ENCODE results near the gene ANKDD1A. TPM values are rescaled to one million over a fixed set of nuclear protein-coding genes. Genes with fewer than 3 reads are reported as not detected.

Gene ANKDD1A
- polyA plus RNA-seq, 1 experiment, result 4.9 TPM

- H3K4me3 ChIP-seq (ENCODE audit: low read depth, low read length), result no peak overlapping the region
- CTCF ChIA-PET, result interaction anchor here (0.7 to 3.0 kb wide), 20 partner anchors 8 to 178 kb away, joined by 3 to 17 read pairs (median 4); partner anchors contain the start of gene PIF1
- no peaks in the 10 kb centered on the region for H3K27me3 ChIP-seq (ENCODE audit: control insufficient read depth, insufficient read depth, low read length)
- no peaks in the 10 kb centered on the region for H3K36me3 ChIP-seq (ENCODE audit: control insufficient read depth, insufficient read depth, low read length)
- DNase-seq (ENCODE audit: low read depth), result no peak
- TF ChIP-seq, protein P1, sequence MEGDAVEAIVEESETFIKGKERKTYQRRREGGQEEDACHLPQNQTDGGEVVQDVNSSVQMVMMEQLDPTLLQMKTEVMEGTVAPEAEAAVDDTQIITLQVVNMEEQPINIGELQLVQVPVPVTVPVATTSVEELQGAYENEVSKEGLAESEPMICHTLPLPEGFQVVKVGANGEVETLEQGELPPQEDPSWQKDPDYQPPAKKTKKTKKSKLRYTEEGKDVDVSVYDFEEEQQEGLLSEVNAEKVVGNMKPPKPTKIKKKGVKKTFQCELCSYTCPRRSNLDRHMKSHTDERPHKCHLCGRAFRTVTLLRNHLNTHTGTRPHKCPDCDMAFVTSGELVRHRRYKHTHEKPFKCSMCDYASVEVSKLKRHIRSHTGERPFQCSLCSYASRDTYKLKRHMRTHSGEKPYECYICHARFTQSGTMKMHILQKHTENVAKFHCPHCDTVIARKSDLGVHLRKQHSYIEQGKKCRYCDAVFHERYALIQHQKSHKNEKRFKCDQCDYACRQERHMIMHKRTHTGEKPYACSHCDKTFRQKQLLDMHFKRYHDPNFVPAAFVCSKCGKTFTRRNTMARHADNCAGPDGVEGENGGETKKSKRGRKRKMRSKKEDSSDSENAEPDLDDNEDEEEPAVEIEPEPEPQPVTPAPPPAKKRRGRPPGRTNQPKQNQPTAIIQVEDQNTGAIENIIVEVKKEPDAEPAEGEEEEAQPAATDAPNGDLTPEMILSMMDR (IDR thresholded peaks at IDR 0.05; ENCODE audit: insufficient read depth, low read depth, low read length), result no peak
- POLR2A ChIA-PET, result no interaction called here
Measured at GRCh38 chr15:64905941-64906340, 5.8 kb upstream of the ANKDD1A start.

- no peak for DNase-seq (ENCODE audit: low read depth)
- CTCF ChIA-PET, result interaction anchor here (0.7 to 3.0 kb wide), 15 partner anchors 9 to 178 kb away, joined by 3 to 17 read pairs (median 4); partner anchors contain the start of gene PIF1
- no peaks in the 10 kb centered on the region for H3K27me3 ChIP-seq (ENCODE audit: control insufficient read depth, insufficient read depth, low read length)
- TF ChIP-seq, protein P1 (IDR thresholded peaks at IDR 0.05; ENCODE audit: insufficient read depth, low read depth, low read length), result no peak
- H3K36me3 ChIP-seq (ENCODE audit: control insufficient read depth, insufficient read depth, low read length), result no peaks in the 10 kb centered on the region
- H3K4me3 ChIP-seq (ENCODE audit: low read depth, low read length), result no peak overlapping the region
- POLR2A ChIA-PET, result no interaction called here
Measured at GRCh38 chr15:64906402-64906801, 5.3 kb upstream of the ANKDD1A start.

DNA sequence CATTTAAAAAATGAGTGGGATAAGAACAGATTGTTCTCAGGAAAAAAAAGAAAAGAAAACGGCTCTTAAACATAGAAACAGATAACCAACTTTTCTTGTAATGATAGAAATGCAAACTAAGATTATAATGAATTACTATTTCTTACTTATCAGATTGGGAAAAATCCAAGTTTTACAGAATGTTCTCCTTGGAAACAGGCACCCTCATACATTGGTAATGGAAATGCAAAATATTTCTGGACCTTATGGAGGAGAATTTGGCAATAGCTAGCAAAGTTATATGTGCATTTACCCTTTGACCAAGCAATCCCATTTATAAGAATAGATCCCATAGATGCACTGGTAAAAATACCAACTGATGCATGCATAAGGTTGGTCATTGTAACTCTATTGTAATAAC, 3.7 kb upstream of the ANKDD1A start:
- no peak for DNase-seq (ENCODE audit: low read depth)
- CTCF ChIA-PET, result interaction anchor here (1.0 to 1.3 kb wide), 3 partner anchors 12 to 176 kb away, joined by 3 read pairs; no protein-coding TSS in a partner anchor
- no peak overlapping the region for H3K4me3 ChIP-seq (ENCODE audit: low read depth, low read length)

DNA sequence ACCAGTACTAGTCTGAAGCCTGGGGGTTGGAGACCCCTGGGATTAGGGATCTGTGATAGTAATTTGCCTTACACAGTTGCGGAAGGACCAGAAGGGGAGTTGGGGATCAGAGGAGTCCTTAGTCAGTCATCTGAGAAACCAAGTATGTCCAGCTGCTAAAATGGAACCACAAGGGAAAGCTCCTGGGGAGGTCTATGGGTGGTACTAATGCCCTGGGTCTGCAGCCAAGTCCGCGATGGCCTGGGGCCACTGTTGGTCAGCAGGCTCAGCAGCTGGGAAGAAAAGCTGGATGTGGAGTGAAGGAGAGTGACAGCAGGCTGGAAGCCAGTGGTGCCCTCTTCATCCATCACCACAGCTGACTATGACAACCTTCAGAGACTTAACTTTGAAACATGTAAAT, 2.2 kb upstream of the ANKDD1A start:
- Histone ChIP-seq H3K36me3 (ENCODE audit: control insufficient read depth, insufficient read depth, low read length) (no peaks in the 10 kb centered on the region; the same call in 1 of the 2 replicates), H3K4me3 (ENCODE audit: low read depth, low read length) (no peak overlapping the region), H3K27me3 (ENCODE audit: control insufficient read depth, insufficient read depth, low read length) (no peaks in the 10 kb centered on the region)
- ChIA-PET CTCF (interaction anchor here (0.9 to 1.7 kb wide), 3 partner anchors 99 to 182 kb away, joined by 3 to 4 read pairs (median 4); no protein-coding TSS in a partner anchor), POLR2A (no interaction called here)
- TF ChIP-seq, protein P1 (IDR thresholded peaks at IDR 0.05; ENCODE audit: insufficient read depth, low read depth, low read length), result no peak
- no peak for DNase-seq (ENCODE audit: low read depth)

More for the DNA sequence above, 3.7 kb upstream of the ANKDD1A start:
- POLR2A ChIA-PET, result no interaction called here
- TF ChIP-seq, protein P1 (IDR thresholded peaks at IDR 0.05; ENCODE audit: insufficient read depth, low read depth, low read length), result no peak
- H3K36me3 ChIP-seq (ENCODE audit: control insufficient read depth, insufficient read depth, low read length), result no peaks in the 10 kb centered on the region
- H3K27me3 ChIP-seq (ENCODE audit: control insufficient read depth, insufficient read depth, low read length), result no peaks in the 10 kb centered on the region

DNA sequence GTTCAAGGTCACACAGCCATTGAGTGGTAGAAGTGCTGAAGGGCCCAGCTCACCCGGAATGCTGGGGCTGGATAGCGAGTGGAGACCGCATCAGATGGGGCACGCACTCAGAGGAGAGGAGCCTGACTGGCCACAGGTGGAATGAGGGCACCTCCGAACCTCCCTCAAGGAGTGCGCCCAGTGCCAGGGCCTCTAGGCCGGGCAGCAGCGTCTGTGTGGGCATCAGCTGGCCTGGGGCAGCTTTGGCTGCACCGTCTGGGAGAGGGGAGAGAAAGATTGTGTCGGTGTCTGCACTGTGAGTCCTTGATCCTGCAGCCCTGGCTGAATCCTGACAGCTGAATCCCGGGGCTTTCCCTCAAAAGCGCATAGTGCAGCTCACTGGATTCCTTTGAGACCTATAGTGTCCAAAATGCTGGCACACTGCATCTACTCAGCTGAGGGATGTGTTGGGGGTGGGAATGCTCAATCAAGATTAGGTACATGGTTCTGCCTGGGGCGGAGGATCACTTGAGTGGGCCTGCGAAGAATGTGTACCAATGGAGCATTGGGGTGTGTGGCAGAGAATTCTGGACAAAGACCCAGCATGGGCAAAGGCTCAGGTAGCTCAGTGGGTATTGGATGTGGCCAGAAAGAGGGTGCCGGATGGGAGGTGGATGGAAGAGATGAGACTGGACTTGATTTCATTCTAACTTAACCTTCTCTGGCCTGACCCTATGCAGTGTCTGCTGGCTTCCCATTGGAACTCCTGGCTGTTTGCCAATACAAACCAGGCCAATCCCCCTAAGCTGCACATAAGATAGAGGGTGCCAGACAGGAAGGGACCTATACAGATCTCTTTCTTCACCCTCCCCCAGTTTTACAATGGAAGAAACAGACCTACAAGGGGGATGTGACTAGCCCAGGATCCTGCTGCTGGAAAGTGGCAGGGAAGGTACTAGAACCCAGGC, 950 bp downstream of the ANKDD1A start:
- Histone ChIP-seq H3K4me3 (ENCODE audit: low read depth, low read length) (no peak overlapping the region), H3K36me3 (ENCODE audit: control insufficient read depth, insufficient read depth, low read length) (no peaks in the 10 kb centered on the region; the same call in 1 of the 2 replicates), H3K27me3 (ENCODE audit: control insufficient read depth, insufficient read depth, low read length) (no peaks in the 10 kb centered on the region)
- CTCF ChIA-PET, result interaction anchor here (1.2 to 2.4 kb wide), 2 partner anchors 56 to 103 kb away, joined by 3 to 15 read pairs; no protein-coding TSS in a partner anchor
- no peak for DNase-seq (ENCODE audit: low read depth)
- POLR2A ChIA-PET, result interaction anchor here (0.5 kb wide), 1 partner anchor 24 kb away, joined by 10 read pairs; no protein-coding TSS in a partner anchor
- TF ChIP-seq, protein P1 (IDR thresholded peaks at IDR 0.05; ENCODE audit: insufficient read depth, low read depth, low read length), result no peak

Data from BJ (cell line).